Neural progenitor cell (in vitro differentiated cells): ENCODE measurements around the gene MSI2. TPM values are rescaled to one million over a fixed set of nuclear protein-coding genes. Genes with fewer than 3 reads are reported as not detected.

Experiments used
- DNase-seq: peaks from one replicate; pipeline ENCODE4 v3.0.0-alpha.2; 2016; ENCODE audit warnings: low spot score
- H2AFZ ChIP-seq: fragments of 200-600 bp; sonication (generic); replicated peaks from 2 replicates; pipeline ENCODE4 v1.6.1; 2016; ENCODE audit warnings: antibody characterized with exemption
- H3F3A ChIP-seq: fragments of 200-600 bp; sonication (generic); 2 replicates; pipeline ENCODE4 v1.6.1; 2016; ENCODE audit warnings: antibody characterized with exemption, low read depth
- H3K27ac ChIP-seq: fragments of 200-600 bp; sonication (generic); 2 replicates; pipeline ENCODE4 v1.5.1; 2016; ENCODE audit warnings: mild to moderate bottlenecking
- H3K27me3 ChIP-seq: fragments of 200-600 bp; sonication (generic); 2 replicates; pipeline ENCODE4 v1.6.1; 2016; ENCODE audit warnings: mild to moderate bottlenecking, moderate library complexity
- H3K36me3 ChIP-seq: fragments of 200-600 bp; sonication (generic); 2 replicates; pipeline ENCODE4 v1.5.1; 2016
- H3K4me1 ChIP-seq: fragments of 200-600 bp; sonication (generic); 2 replicates; pipeline ENCODE4 v1.6.1; 2016; ENCODE audit warnings: mixed run types
- H3K4me2 ChIP-seq: fragments of 200-600 bp; sonication (generic); 2 replicates; pipeline ENCODE4 v1.6.1; 2016
- H3K4me3 ChIP-seq: fragments of 200-600 bp; sonication (generic); 2 replicates; pipeline ENCODE4 v1.5.1; 2016
- H3K79me2 ChIP-seq: fragments of 200-600 bp; sonication (generic); 2 replicates; pipeline ENCODE4 v1.6.1; 2016; ENCODE audit warnings: low read depth
- H3K9ac ChIP-seq: fragments of 200-600 bp; sonication (generic); 2 replicates; pipeline ENCODE4 v1.6.1; 2016
- H3K9me3 ChIP-seq: fragments of 200-600 bp; sonication (generic); 2 replicates; pipeline ENCODE4 v1.5.1; 2016; ENCODE audit warnings: low read depth
- H4K20me1 ChIP-seq: fragments of 200-600 bp; sonication (generic); 2 replicates; pipeline ENCODE4 v1.6.1; 2016; ENCODE audit warnings: low read depth
- H3K27ac Mint-ChIP-seq: 3 replicates; pipeline ENCODE4 v1.8.0; 2021; ENCODE audit warnings: mixed read lengths
- H3K27me3 Mint-ChIP-seq: 2 replicates; pipeline ENCODE4 v1.8.0; 2022; ENCODE audit warnings: low read depth, mild to moderate bottlenecking, inconsistent platforms, moderate library complexity, mixed read lengths; ENCODE audit not compliant: insufficient read depth
- H3K36me3 Mint-ChIP-seq: 3 replicates; pipeline ENCODE4 v1.8.0; 2021; ENCODE audit warnings: mixed read lengths
- H3K4me1 Mint-ChIP-seq: 3 replicates; pipeline ENCODE4 v1.8.0; 2021; ENCODE audit warnings: mixed read lengths
- H3K4me3 Mint-ChIP-seq: 3 replicates; pipeline ENCODE4 v1.8.0; 2021; ENCODE audit warnings: mild to moderate bottlenecking, moderate library complexity, mixed read lengths
- H3K9me3 Mint-ChIP-seq: 3 replicates; pipeline ENCODE4 v1.8.0; 2020; ENCODE audit warnings: mixed read lengths
- EZH2 ChIP-seq: fragments of 200-600 bp; sonication (generic); IDR thresholded peaks from 2 replicates; pipeline ENCODE4 v1.6.1; 2017; ENCODE audit warnings: antibody characterized with exemption, mild to moderate bottlenecking, moderate library complexity
- EZH2phosphoT487 ChIP-seq: fragments of 200-600 bp; sonication (generic); IDR thresholded peaks from 2 replicates; pipeline ENCODE4 v1.6.1; 2017; ENCODE audit warnings: antibody characterized with exemption
- total RNA-seq: library from RNA; depleted of rRNA; stranded (reverse); fragments of >200 nt; gene quantifications from 2 replicates; pipeline ENCODE4 v1.2.3, GENCODE V29; 2015; ENCODE audit warnings: low replicate concordance
- TF ChIP-seq, protein P1 (sequence below): fragments of 200-600 bp; sonication (generic); IDR thresholded peaks from 2 replicates; pipeline ENCODE4 v1.5.1; 2017; ENCODE audit warnings: antibody characterized with exemption, mild to moderate bottlenecking

MSI2 gene
- total RNA-seq, 1 donor from 2014 or later: 96.9 TPM

DNA sequence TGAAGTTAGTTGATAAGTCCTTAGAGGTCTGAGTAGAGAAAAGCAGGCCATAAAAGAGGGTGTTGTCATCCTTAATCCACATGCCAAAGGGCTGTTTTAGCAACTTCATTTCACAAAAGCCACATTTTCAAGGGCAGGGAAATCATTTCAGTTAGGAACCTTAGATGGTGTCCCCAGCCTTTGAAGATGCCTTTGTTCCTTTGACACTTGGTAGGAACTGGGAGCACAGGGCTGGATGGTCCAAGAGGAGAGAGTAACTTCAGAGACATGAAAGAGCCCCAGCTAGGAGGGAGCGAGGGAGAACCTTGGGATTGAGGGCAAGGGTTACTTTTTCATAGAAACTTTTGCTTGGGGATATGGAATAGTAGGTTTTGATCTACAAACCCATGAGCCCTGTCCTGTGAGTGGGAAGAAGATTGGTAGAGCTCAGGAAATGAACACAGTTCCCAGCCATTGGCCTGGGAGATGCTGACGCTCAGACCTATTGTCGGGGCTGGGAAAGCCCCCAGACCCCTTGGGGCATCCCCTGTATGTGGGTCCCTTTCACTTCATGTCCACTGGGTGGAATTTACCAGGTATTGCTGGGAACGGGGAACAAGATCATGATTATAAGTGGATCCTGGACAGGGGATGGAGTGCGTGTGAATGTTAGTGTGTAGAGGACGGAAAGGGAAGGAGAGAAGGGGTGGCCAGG lies 18.9 kb downstream of the MSI2 start:
- peaks cover 50% of the 10 kb centered on the region for H3K36me3 Mint-ChIP-seq
- Histone ChIP-seq H4K20me1 (peaks cover 100% of the 10 kb centered on the region), H3K79me2 (peaks cover 98% of the 10 kb centered on the region), H3K4me3 (no peak overlapping the region), H3K9me3 (no peaks in the 10 kb centered on the region), H3K4me1 (peaks cover 38% of the 10 kb centered on the region), H3K36me3 (peaks cover 14% of the 10 kb centered on the region), H3K4me2 (no peak overlapping the region), H3K27me3 (no peaks in the 10 kb centered on the region), H2AFZ (no peak overlapping the region), H3K9ac (no peak overlapping the region), H3F3A (peaks cover 26% of the 10 kb centered on the region), H3K27ac (no peak overlapping the region)
- peaks cover 88% of the 10 kb centered on the region for H3K4me1 Mint-ChIP-seq
- H3K27ac Mint-ChIP-seq: no peak overlapping the region
- DNase-seq: no peak
- TF ChIP-seq EZH2phosphoT487 (no peak), EZH2 (no peak)
- TF ChIP-seq, protein P1, sequence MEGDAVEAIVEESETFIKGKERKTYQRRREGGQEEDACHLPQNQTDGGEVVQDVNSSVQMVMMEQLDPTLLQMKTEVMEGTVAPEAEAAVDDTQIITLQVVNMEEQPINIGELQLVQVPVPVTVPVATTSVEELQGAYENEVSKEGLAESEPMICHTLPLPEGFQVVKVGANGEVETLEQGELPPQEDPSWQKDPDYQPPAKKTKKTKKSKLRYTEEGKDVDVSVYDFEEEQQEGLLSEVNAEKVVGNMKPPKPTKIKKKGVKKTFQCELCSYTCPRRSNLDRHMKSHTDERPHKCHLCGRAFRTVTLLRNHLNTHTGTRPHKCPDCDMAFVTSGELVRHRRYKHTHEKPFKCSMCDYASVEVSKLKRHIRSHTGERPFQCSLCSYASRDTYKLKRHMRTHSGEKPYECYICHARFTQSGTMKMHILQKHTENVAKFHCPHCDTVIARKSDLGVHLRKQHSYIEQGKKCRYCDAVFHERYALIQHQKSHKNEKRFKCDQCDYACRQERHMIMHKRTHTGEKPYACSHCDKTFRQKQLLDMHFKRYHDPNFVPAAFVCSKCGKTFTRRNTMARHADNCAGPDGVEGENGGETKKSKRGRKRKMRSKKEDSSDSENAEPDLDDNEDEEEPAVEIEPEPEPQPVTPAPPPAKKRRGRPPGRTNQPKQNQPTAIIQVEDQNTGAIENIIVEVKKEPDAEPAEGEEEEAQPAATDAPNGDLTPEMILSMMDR: no peak
- no peaks in the 10 kb centered on the region for H3K27me3 Mint-ChIP-seq
- H3K4me3 Mint-ChIP-seq: no peak overlapping the region
- H3K9me3 Mint-ChIP-seq: no peaks in the 10 kb centered on the region

DNA sequence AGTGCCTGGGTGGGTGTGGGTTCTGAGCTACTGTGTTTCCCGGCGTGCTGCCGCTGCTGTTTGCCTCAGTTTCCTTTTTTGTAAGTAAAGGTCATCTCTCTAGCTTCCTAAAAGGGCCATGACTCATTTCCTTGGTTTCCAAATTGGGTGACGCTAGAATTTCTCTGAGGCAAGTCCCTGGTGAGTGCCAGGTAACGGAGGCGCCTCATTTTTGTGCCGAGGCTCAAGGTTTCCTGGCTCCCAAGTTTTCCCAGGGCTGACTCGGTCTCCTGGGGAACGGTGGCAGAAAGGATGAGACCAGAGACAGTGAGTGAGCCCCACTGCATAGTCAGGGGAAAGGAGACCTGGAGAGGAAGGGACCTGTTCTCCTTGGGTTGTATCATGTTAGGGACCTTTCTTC lies 20.3 kb downstream of the MSI2 start:
- no peaks in the 10 kb centered on the region for H3K27me3 Mint-ChIP-seq
- Histone ChIP-seq H3K9me3 (no peaks in the 10 kb centered on the region), H3F3A (peaks cover 12% of the 10 kb centered on the region), H3K27me3 (no peaks in the 10 kb centered on the region), H3K79me2 (peaks cover 98% of the 10 kb centered on the region), H3K4me3 (no peak overlapping the region), H3K9ac (no peak overlapping the region), H2AFZ (no peak overlapping the region), H4K20me1 (peaks cover 100% of the 10 kb centered on the region), H3K4me2 (no peak overlapping the region), H3K27ac (no peak overlapping the region), H3K4me1 (peaks cover 29% of the 10 kb centered on the region), H3K36me3 (peaks cover 14% of the 10 kb centered on the region)
- TF ChIP-seq EZH2phosphoT487 (no peak), EZH2 (no peak)
- TF ChIP-seq, protein P1: no peak
- H3K36me3 Mint-ChIP-seq: peaks cover 57% of the 10 kb centered on the region
- H3K4me1 Mint-ChIP-seq: peaks cover 88% of the 10 kb centered on the region
- no peaks in the 10 kb centered on the region for H3K9me3 Mint-ChIP-seq
- no peak for DNase-seq
- no peak overlapping the region for H3K4me3 Mint-ChIP-seq
- H3K27ac Mint-ChIP-seq: no peak overlapping the region

DNA sequence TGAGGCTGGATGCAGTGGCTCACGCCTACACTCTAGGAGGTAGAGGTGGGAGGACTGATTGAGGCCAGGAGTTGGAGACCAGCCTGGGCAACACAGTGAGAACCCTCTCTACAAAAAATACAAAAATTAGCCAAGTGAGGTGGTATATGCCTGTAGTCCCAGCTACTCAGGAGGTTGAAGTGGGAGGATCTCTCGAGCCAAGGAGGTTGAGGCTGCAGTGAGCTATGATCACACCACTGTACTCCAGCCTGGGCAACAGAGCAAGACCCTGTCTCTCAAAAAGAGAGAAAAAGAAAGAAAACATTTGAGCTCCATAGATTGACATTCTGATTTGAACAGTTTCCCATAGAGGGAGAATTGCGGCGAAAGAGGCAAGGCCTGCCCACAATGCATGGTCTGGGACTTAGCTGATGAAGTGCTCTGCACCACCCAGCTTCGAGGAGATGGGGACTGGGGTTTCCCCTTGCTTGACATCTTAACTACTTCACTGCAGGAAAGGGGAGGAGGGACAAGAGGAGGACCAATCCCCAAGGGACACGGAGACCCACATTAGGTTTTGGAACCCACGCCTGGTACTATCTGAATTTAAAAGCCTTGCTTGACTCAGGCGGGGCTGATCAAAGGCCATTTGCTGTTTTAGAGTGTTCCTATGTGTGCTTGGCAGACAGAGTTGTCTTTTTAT lies 21.7 kb downstream of the MSI2 start:
- peaks cover 100% of the 10 kb centered on the region for H4K20me1 ChIP-seq
- peaks cover 30% of the 10 kb centered on the region for H3K4me1 ChIP-seq
- H3K9me3 ChIP-seq: no peaks in the 10 kb centered on the region
- H3K27ac Mint-ChIP-seq: no peak overlapping the region
- no peak overlapping the region for H3K4me3 ChIP-seq
- H2AFZ ChIP-seq: no peak overlapping the region
- TF ChIP-seq EZH2: no peak
- no peak for TF ChIP-seq EZH2phosphoT487
- TF ChIP-seq, protein P1: no peak
- no peak overlapping the region for H3K4me2 ChIP-seq
- peaks cover 7% of the 10 kb centered on the region for H3F3A ChIP-seq
- H3K36me3 ChIP-seq: peaks cover 11% of the 10 kb centered on the region
- H3K9ac ChIP-seq: no peak overlapping the region
- H3K27ac ChIP-seq: no peak overlapping the region
- no peaks in the 10 kb centered on the region for H3K27me3 ChIP-seq
- H3K36me3 Mint-ChIP-seq: peaks cover 55% of the 10 kb centered on the region
- H3K4me3 Mint-ChIP-seq: no peak overlapping the region
- peaks cover 88% of the 10 kb centered on the region for H3K4me1 Mint-ChIP-seq
- H3K79me2 ChIP-seq: peaks cover 98% of the 10 kb centered on the region
- DNase-seq: no peak
- no peaks in the 10 kb centered on the region for H3K9me3 Mint-ChIP-seq
- H3K27me3 Mint-ChIP-seq: no peaks in the 10 kb centered on the region
